SK-N-SH treated with all-trans-retinoic acid at 6 μM for 48 hours (cell line): ENCODE measurements around the gene IFT43.

ENCODE experiments used
- SNAI2 ChIP-seq: fragments of 250-450 bp; sonication (Bioruptor Pico); IDR thresholded peaks from 2 replicates; pipeline ENCODE4 v1.5.0; 2020; ENCODE audit warnings: mild to moderate bottlenecking, moderate library complexity
- TCF4 ChIP-seq: fragments of 250-450 bp; sonication (Bioruptor Pico); IDR thresholded peaks from 2 replicates; pipeline ENCODE4 v1.8.0; 2021; ENCODE audit warnings: mild to moderate bottlenecking, moderate library complexity, borderline replicate concordance
- ZFP30 ChIP-seq: fragments of 450-650 bp; formaldehyde crosslinking; IDR thresholded peaks from 2 replicates; pipeline ENCODE4 v1.5.0; 2022; ENCODE audit warnings: mild to moderate bottlenecking, moderate library complexity
- TF ChIP-seq, protein P1 (sequence below): fragments of 250-450 bp; sonication (Bioruptor Pico); IDR thresholded peaks from 2 replicates; pipeline ENCODE4 v1.5.1; 2020; ENCODE audit warnings: low read depth, mild to moderate bottlenecking, moderate library complexity

DNA sequence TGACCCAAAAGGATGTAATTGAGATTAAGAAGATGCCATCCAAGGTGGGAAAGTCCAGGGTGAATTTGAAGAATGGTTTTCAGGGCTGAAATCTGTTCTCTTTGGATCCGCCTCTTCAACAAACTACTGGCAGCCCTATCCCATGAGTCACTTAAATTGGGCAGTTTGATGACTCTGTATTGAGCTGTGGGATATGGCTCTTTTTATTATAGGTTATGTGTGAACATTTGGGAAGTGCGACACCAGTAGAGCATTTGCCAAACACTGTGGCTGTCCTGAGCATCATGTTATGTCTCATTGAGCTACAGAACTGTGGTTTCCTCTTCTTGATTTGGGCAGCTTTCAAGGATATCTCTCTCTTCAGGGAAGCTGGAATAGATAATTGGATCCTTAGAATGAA, 22.3 kb downstream of the IFT43 start:
- no peak for TF ChIP-seq TCF4 (CRISPR knock-in tag)
- TF ChIP-seq ZFP30 (CRISPR knock-in tag), result no peak
- TF ChIP-seq SNAI2 (CRISPR knock-in tag), result no peak
- TF ChIP-seq, protein P1, sequence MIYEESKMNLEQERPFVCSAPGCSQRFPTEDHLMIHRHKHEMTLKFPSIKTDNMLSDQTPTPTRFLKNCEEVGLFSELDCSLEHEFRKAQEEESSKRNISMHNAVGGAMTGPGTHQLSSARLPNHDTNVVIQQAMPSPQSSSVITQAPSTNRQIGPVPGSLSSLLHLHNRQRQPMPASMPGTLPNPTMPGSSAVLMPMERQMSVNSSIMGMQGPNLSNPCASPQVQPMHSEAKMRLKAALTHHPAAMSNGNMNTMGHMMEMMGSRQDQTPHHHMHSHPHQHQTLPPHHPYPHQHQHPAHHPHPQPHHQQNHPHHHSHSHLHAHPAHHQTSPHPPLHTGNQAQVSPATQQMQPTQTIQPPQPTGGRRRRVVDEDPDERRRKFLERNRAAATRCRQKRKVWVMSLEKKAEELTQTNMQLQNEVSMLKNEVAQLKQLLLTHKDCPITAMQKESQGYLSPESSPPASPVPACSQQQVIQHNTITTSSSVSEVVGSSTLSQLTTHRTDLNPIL, result no peak
